ENCODE data around the gene OPA1.

DNA sequence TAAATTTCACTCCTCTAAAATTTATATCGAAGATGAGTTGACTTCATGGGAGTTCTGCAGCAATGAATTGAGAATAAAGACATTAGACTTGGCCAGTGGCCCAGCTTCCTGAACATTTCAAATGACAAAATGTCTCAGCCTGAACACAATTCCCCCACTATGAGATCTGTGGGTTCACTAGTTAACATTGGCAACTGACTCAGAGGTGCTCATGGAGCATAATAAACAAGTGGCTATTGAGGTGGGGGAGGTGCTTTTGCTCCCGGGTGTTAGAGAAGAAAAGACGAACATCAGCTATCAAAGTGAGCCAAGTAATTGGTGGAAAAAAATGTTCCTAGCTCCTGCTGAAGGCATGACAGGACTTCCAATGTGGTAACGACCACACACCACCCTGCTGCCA, 44.6 kb upstream of the OPA1 start:
- TF ChIP-seq, protein P1, sequence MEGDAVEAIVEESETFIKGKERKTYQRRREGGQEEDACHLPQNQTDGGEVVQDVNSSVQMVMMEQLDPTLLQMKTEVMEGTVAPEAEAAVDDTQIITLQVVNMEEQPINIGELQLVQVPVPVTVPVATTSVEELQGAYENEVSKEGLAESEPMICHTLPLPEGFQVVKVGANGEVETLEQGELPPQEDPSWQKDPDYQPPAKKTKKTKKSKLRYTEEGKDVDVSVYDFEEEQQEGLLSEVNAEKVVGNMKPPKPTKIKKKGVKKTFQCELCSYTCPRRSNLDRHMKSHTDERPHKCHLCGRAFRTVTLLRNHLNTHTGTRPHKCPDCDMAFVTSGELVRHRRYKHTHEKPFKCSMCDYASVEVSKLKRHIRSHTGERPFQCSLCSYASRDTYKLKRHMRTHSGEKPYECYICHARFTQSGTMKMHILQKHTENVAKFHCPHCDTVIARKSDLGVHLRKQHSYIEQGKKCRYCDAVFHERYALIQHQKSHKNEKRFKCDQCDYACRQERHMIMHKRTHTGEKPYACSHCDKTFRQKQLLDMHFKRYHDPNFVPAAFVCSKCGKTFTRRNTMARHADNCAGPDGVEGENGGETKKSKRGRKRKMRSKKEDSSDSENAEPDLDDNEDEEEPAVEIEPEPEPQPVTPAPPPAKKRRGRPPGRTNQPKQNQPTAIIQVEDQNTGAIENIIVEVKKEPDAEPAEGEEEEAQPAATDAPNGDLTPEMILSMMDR (conservative IDR thresholded peaks at IDR 0.05; ENCODE audit: low read length) = no peak
- TF ChIP-seq EZH2phosphoT487 (IDR thresholded peaks at IDR 0.05; ENCODE audit: borderline replicate concordance, low read depth, low read length) = no peak
